GM23338 (cell line): ENCODE results near the gene ABCB6. TPM values are rescaled to one million over a fixed set of nuclear protein-coding genes. Genes with fewer than 3 reads are reported as not detected.

Source experiments
- ATAC-seq: fragments of 200-7000 bp; cut with Tn5 transposase; 3 replicates; pipeline ENCODE4 v1.9.1; 2020
- DNase-seq: peaks from one replicate; pipeline ENCODE4 v3.0.0-alpha.2; 2015; ENCODE audit warnings: low spot score
- H2AFZ ChIP-seq: fragments of 200-600 bp; sonication (generic); 2 replicates; pipeline ENCODE4 v1.8.0; 2016; ENCODE audit warnings: antibody characterized with exemption, mild to moderate bottlenecking, moderate library complexity
- H3F3A ChIP-seq: fragments of 200-600 bp; sonication (generic); replicated peaks from 2 replicates; pipeline ENCODE4 v1.8.0; 2017; ENCODE audit warnings: antibody characterized with exemption, mixed run types, low read depth
- H3K27ac ChIP-seq: fragments of 200-600 bp; sonication (generic); 2 replicates; pipeline ENCODE4 v1.6.1; 2016; ENCODE audit warnings: low read depth
- H3K27me3 ChIP-seq: fragments of 200-600 bp; sonication (generic); 2 replicates; pipeline ENCODE4 v1.8.0; 2016; ENCODE audit warnings: mild to moderate bottlenecking, mixed run types, moderate library complexity; ENCODE audit not compliant: insufficient read depth
- H3K36me3 ChIP-seq: fragments of 200-600 bp; sonication (generic); 2 replicates; pipeline ENCODE4 v1.8.0; 2016; ENCODE audit warnings: mild to moderate bottlenecking; ENCODE audit not compliant: insufficient read depth
- H3K4me1 ChIP-seq: fragments of 200-600 bp; sonication (generic); 2 replicates; pipeline ENCODE4 v1.8.0; 2016; ENCODE audit warnings: mild to moderate bottlenecking, moderate library complexity; ENCODE audit not compliant: insufficient read depth
- H3K4me2 ChIP-seq: fragments of 200-600 bp; sonication (generic); 2 replicates; pipeline ENCODE4 v1.7.1; 2017; ENCODE audit warnings: mixed run types
- H3K4me3 ChIP-seq: fragments of 200-600 bp; sonication (generic); 2 replicates; pipeline ENCODE4 v1.6.1; 2016; ENCODE audit warnings: mixed run types
- H3K79me2 ChIP-seq: fragments of 200-600 bp; sonication (generic); replicated peaks from 2 replicates; pipeline ENCODE4 v1.8.0; 2017; ENCODE audit warnings: mild to moderate bottlenecking; ENCODE audit not compliant: insufficient read depth
- H3K9me2 ChIP-seq: fragments of 200-600 bp; sonication (generic); 2 replicates; pipeline ENCODE4 v1.8.0; 2017; ENCODE audit not compliant: insufficient read depth
- H4K20me1 ChIP-seq: fragments of 200-600 bp; sonication (generic); replicated peaks from 2 replicates; pipeline ENCODE4 v1.8.0; 2017; ENCODE audit warnings: mild to moderate bottlenecking; ENCODE audit not compliant: insufficient read depth
- H3K27ac Mint-ChIP-seq: 2 replicates; pipeline ENCODE4 v1.8.0; 2020; ENCODE audit warnings: inconsistent platforms, mild to moderate bottlenecking, moderate library complexity, mixed read lengths
- H3K27me3 Mint-ChIP-seq: 3 replicates; pipeline ENCODE4 v1.8.0; 2022; ENCODE audit warnings: low read depth, mild to moderate bottlenecking, moderate library complexity, mixed read lengths, inconsistent platforms; ENCODE audit not compliant: insufficient read depth, poor library complexity
- H3K36me3 Mint-ChIP-seq: 3 replicates; pipeline ENCODE4 v1.8.0; 2021; ENCODE audit warnings: low read depth, mild to moderate bottlenecking, inconsistent platforms, moderate library complexity, mixed read lengths
- H3K4me1 Mint-ChIP-seq: 3 replicates; pipeline ENCODE4 v1.8.0; 2020; ENCODE audit warnings: mild to moderate bottlenecking, inconsistent platforms, mixed read lengths
- H3K4me3 Mint-ChIP-seq: 3 replicates; pipeline ENCODE4 v1.8.0; 2021; ENCODE audit warnings: moderate library complexity, mild to moderate bottlenecking, inconsistent platforms, mixed read lengths
- H3K9me3 Mint-ChIP-seq: 3 replicates; pipeline ENCODE4 v1.8.0; 2020; ENCODE audit warnings: moderate library complexity, mild to moderate bottlenecking, inconsistent platforms, mixed read lengths
- EZH2phosphoT487 ChIP-seq: fragments of 200-600 bp; sonication (generic); IDR thresholded peaks from one replicate; pipeline ENCODE4 v1.8.1; 2018; ENCODE audit warnings: antibody characterized with exemption; ENCODE audit not compliant: unreplicated experiment
- JUNB ChIP-seq: IDR thresholded peaks from one replicate; pipeline ENCODE4 v1.6.1; 2016; ENCODE audit warnings: antibody characterized with exemption; ENCODE audit not compliant: unreplicated experiment
- NANOG ChIP-seq: IDR thresholded peaks from 2 replicates; pipeline ENCODE4 v1.6.1; 2016; ENCODE audit warnings: antibody characterized with exemption, borderline replicate concordance
- REST ChIP-seq: IDR thresholded peaks from one replicate; pipeline ENCODE4 v1.6.1; 2018; ENCODE audit warnings: antibody characterized with exemption; ENCODE audit not compliant: unreplicated experiment
- STAT1 ChIP-seq: IDR thresholded peaks from one replicate; pipeline ENCODE4 v1.6.1; 2016; ENCODE audit warnings: antibody characterized with exemption; ENCODE audit not compliant: unreplicated experiment
- ZNF114 ChIP-seq: fragments of 250-450 bp; sonication (Bioruptor Pico); IDR thresholded peaks from 2 replicates; pipeline ENCODE4 v1.5.0; 2020; ENCODE audit warnings: mild to moderate bottlenecking, moderate library complexity
- ZNF331 ChIP-seq: fragments of 250-450 bp; sonication (Bioruptor Pico); IDR thresholded peaks from 2 replicates; pipeline ENCODE4 v1.5.0; 2020; ENCODE audit warnings: low read depth, mild to moderate bottlenecking, moderate library complexity
- polyA plus RNA-seq: library from polyadenylated mRNA; unstranded; fragments of >200 nt; fragmentation: Nextera tagmentation; extraction: Ambion mirVana; gene quantifications from 2 replicates; pipeline ENCODE4 v1.2.1, GENCODE V29; 2016
- total RNA-seq: library from RNA; depleted of rRNA; stranded (reverse); fragments of >200 nt; shearing (Covaris generic); gene quantifications from 2 replicates; pipeline ENCODE4 v1.2.3, GENCODE V29; 2014
- TF ChIP-seq, protein P1 (sequence below), 2 experiments: fragments of 200-600 bp in 1 of 2; sonication (generic) in 1 of 2; conservative IDR thresholded peaks; 2 replicates each; pipeline versions ENCODE4 v1.5.1 to v1.6.1; 2016 to 2017; ENCODE audit warnings: antibody characterized with exemption in 2 of 2, low read depth in 2 of 2, mild to moderate bottlenecking in 2 of 2, moderate library complexity in 1 of 2

ABCB6 gene
- total and polyA plus RNA-seq, 2 experiments from 2014 or later, result 26.2 to 35.1 TPM

GRCh38 chr2:219167997-219168396, 50.8 kb downstream of the ABCB6 start:
- H3K36me3 Mint-ChIP-seq, result peaks cover 6% of the 10 kb centered on the region; the same call in 2 of the 3 replicates
- H3K9me3 Mint-ChIP-seq, result no peaks in the 10 kb centered on the region
- Histone ChIP-seq H3K4me1 (no peaks in the 10 kb centered on the region), H3K27ac (no peak overlapping the region), H3K4me3 (no peak overlapping the region), H3K9me2 (no peaks in the 10 kb centered on the region), H3K4me2 (no peak overlapping the region), H3F3A (no peaks in the 10 kb centered on the region), H3K27me3 (no peaks in the 10 kb centered on the region), H3K36me3 (no peaks in the 10 kb centered on the region), H3K79me2 (no peaks in the 10 kb centered on the region), H4K20me1 (no peaks in the 10 kb centered on the region), H2AFZ (no peak overlapping the region)
- ATAC-seq (peak; percentile 37; the same call in 2 of the 3 replicates), DNase-seq (peak; percentile 13)
- peaks cover 9% of the 10 kb centered on the region for H3K4me1 Mint-ChIP-seq
- peaks cover 19% of the 10 kb centered on the region for H3K27me3 Mint-ChIP-seq
- TF ChIP-seq, protein P1, sequence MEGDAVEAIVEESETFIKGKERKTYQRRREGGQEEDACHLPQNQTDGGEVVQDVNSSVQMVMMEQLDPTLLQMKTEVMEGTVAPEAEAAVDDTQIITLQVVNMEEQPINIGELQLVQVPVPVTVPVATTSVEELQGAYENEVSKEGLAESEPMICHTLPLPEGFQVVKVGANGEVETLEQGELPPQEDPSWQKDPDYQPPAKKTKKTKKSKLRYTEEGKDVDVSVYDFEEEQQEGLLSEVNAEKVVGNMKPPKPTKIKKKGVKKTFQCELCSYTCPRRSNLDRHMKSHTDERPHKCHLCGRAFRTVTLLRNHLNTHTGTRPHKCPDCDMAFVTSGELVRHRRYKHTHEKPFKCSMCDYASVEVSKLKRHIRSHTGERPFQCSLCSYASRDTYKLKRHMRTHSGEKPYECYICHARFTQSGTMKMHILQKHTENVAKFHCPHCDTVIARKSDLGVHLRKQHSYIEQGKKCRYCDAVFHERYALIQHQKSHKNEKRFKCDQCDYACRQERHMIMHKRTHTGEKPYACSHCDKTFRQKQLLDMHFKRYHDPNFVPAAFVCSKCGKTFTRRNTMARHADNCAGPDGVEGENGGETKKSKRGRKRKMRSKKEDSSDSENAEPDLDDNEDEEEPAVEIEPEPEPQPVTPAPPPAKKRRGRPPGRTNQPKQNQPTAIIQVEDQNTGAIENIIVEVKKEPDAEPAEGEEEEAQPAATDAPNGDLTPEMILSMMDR (conservative IDR thresholded peaks at IDR 0.05; ENCODE audit: low read depth in 2 of 2), result no peak
- TF ChIP-seq JUNB (no peak), ZNF331 (CRISPR knock-in tag) (no peak), EZH2phosphoT487 (no peak), NANOG (no peak), REST (no peak)
- H3K4me3 Mint-ChIP-seq, result no peak overlapping the region; the same call in 2 of the 3 replicates
- H3K27ac Mint-ChIP-seq, result peak overlapping the region; percentile 20; the same call in 1 of the 2 replicates

DNA sequence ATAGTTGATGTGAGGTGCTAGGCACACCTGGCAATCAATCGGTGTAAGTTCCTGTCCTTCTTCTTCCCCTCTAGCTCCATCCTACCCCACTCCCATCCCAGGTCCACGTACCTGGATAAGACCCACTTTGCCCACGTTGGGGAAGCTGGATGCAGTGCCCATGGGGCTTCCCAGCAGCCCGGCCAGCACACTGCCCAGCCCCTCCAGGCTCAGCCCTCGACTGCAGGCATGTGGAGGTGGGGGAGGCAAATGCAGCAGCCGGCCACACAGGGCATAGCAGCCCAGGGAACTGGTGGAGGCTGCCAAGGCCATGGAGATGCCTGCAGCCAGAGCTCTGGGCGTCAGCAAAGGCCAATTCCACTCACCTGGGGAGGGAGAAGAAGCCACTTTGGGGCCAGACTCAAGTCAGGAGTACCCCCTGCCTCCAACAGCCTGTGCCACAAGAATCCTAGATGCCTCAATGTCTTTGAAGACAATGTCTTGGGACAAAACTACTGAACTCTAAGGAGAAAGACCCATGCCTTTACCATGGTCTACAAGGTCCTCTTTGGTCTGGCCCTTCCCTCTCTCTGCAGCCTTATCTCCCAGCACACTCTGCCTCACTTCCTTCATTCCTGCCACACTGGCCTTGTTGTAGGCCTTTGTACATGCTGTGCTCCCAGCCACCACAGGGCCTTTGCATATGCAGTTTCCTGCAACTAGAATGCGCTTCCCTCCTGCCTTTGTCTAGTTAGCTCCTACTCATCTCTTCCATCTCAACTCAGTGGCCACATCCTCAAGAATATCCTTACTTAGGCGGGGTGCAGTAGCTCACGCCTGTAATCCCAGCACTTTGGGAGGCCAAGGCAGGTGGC, 53.5 kb downstream of the ABCB6 start:
- no peaks in the 10 kb centered on the region for H3K27me3 ChIP-seq
- no peaks in the 10 kb centered on the region for H3K79me2 ChIP-seq
- peaks cover 8% of the 10 kb centered on the region for H3K4me1 Mint-ChIP-seq
- no peak overlapping the region for H2AFZ ChIP-seq
- H3K27me3 Mint-ChIP-seq, result peaks cover 18% of the 10 kb centered on the region
- no peak for DNase-seq
- H4K20me1 ChIP-seq, result no peaks in the 10 kb centered on the region
- no peak overlapping the region for H3K27ac Mint-ChIP-seq
- H3K4me2 ChIP-seq, result no peak overlapping the region
- no peak overlapping the region for H3K27ac ChIP-seq
- no peaks in the 10 kb centered on the region for H3K9me2 ChIP-seq
- peak overlapping the region; percentile 0; the same call in 1 of the 3 replicates for H3K4me3 Mint-ChIP-seq
- ATAC-seq, result no peak
- H3K4me3 ChIP-seq, result no peak overlapping the region
- no peaks in the 10 kb centered on the region for H3K36me3 ChIP-seq
- no peaks in the 10 kb centered on the region for H3K9me3 Mint-ChIP-seq
- H3K4me1 ChIP-seq, result no peaks in the 10 kb centered on the region
- no peaks in the 10 kb centered on the region for H3F3A ChIP-seq
- H3K36me3 Mint-ChIP-seq, result no peaks in the 10 kb centered on the region; the same call in 2 of the 3 replicates
- TF ChIP-seq REST (no peak), NANOG (no peak), ZNF114 (CRISPR knock-in tag) (no peak), EZH2phosphoT487 (no peak), JUNB (no peak), STAT1 (no peak), ZNF331 (CRISPR knock-in tag) (no peak)
- TF ChIP-seq, protein P1 (conservative IDR thresholded peaks at IDR 0.05; ENCODE audit: low read depth in 2 of 2), result no peak
